HEK293T (cell line): ENCODE results near the gene ZBTB47.

Source experiments
- CTCF ChIA-PET: fragments of 350-600 bp; formaldehyde crosslinking; extraction: SDS; loops from one replicate; lab custom pipeline; 2021; ENCODE audit warnings: antibody characterized with exemption, inconsistent platforms; lab: Yijun Ruan, JAX
- POLR2A ChIA-PET: fragments of 350-600 bp; formaldehyde crosslinking; extraction: SDS; loops from one replicate; lab custom pipeline; 2020; ENCODE audit warnings: antibody characterized with exemption, inconsistent platforms; lab: Yijun Ruan, JAX
- DNase-seq: peaks from one replicate; pipeline ENCODE4 v3.0.0; 2012; ENCODE audit warnings: mixed read lengths; ENCODE audit errors: extremely low spot score
- ARNT ChIP-seq: fragments of 450-650 bp; IDR thresholded peaks from 2 replicates; pipeline ENCODE4 v1.6.1; 2017; ENCODE audit warnings: mild to moderate bottlenecking
- BHLHE40 ChIP-seq: fragments of 450-650 bp; IDR thresholded peaks from 2 replicates; pipeline ENCODE4 v1.6.1; 2016; ENCODE audit warnings: mild to moderate bottlenecking, moderate library complexity, borderline replicate concordance
- CTBP1 ChIP-seq: fragments of 450-650 bp; IDR thresholded peaks from 2 replicates; pipeline ENCODE4 v1.6.1; 2016; ENCODE audit warnings: borderline replicate concordance
- ELF4 ChIP-seq: fragments of 450-650 bp; IDR thresholded peaks from 2 replicates; pipeline ENCODE4 v1.6.1; 2017; ENCODE audit warnings: antibody characterized with exemption
- FOXA1 ChIP-seq: fragments of 450-650 bp; IDR thresholded peaks from 2 replicates; pipeline ENCODE4 v1.6.1; 2016; ENCODE audit warnings: mild to moderate bottlenecking
- FOXK2 ChIP-seq: fragments of 450-650 bp; IDR thresholded peaks from 2 replicates; pipeline ENCODE4 v1.6.1; 2016; ENCODE audit warnings: mild to moderate bottlenecking
- FOXM1 ChIP-seq: fragments of 450-650 bp; IDR thresholded peaks from 2 replicates; pipeline ENCODE4 v1.6.1; 2017; ENCODE audit warnings: mild to moderate bottlenecking, borderline replicate concordance
- HDGF ChIP-seq: fragments of 450-650 bp; IDR thresholded peaks from 2 replicates; pipeline ENCODE4 v1.6.1; 2017; ENCODE audit warnings: antibody characterized with exemption, borderline replicate concordance
- L3MBTL2 ChIP-seq: fragments of 450-650 bp; conservative IDR thresholded peaks from 2 replicates; pipeline ENCODE4 v1.6.1; 2016; ENCODE audit warnings: mild to moderate bottlenecking
- LEF1 ChIP-seq: fragments of 450-650 bp; IDR thresholded peaks from 2 replicates; pipeline ENCODE4 v1.6.1; 2017; ENCODE audit warnings: mild to moderate bottlenecking, borderline replicate concordance
- NFRKB ChIP-seq: fragments of 450-650 bp; IDR thresholded peaks from 2 replicates; pipeline ENCODE4 v1.6.1; 2016; ENCODE audit warnings: mild to moderate bottlenecking, moderate library complexity
- SP1 ChIP-seq: fragments of 450-650 bp; IDR thresholded peaks from 2 replicates; pipeline ENCODE4 v1.6.1; 2017
- SUZ12 ChIP-seq: fragments of 450-650 bp; IDR thresholded peaks from 2 replicates; pipeline ENCODE4 v1.6.1; 2016; ENCODE audit warnings: mild to moderate bottlenecking
- TARDBP ChIP-seq: fragments of 450-650 bp; IDR thresholded peaks from 2 replicates; pipeline ENCODE4 v1.6.1; 2016
- ZNF384 ChIP-seq: fragments of 450-650 bp; IDR thresholded peaks from 2 replicates; pipeline ENCODE4 v1.6.1; 2016
- TF ChIP-seq, protein P1 (sequence below): fragments of 450-650 bp; IDR thresholded peaks from 2 replicates; pipeline ENCODE4 v1.6.1; 2016

ZBTB47 gene

DNA sequence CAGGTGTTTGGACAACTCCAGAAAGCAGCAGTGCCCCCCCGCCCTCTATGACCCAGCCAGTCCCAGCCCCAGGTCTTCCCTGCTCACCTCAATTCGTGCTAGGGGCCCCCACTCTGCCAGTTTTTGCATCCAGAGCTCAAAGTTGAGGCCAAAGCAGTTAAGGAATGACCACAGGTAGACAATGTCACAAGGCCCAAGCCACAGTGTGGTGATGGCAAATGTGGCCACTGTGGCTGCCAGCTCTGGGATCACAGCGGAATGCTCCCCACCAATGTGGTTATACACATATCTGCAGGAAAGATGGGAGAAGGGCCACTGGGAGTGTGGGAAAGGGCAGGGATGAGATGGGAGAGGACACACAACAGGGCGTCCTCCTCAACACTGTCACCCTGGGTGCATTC is 40.0 kb downstream of the ZBTB47 start:
- CTCF ChIA-PET = no interaction called here
- no peak for TF ChIP-seq TARDBP
- TF ChIP-seq L3MBTL2 = no peak
- TF ChIP-seq FOXM1 = no peak
- TF ChIP-seq ELF4 = no peak
- no peak for TF ChIP-seq SP1
- TF ChIP-seq, protein P1, sequence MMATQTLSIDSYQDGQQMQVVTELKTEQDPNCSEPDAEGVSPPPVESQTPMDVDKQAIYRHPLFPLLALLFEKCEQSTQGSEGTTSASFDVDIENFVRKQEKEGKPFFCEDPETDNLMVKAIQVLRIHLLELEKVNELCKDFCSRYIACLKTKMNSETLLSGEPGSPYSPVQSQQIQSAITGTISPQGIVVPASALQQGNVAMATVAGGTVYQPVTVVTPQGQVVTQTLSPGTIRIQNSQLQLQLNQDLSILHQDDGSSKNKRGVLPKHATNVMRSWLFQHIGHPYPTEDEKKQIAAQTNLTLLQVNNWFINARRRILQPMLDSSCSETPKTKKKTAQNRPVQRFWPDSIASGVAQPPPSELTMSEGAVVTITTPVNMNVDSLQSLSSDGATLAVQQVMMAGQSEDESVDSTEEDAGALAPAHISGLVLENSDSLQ = no peak
- TF ChIP-seq ZNF384 = no peak
- no peak for TF ChIP-seq CTBP1
- no peak for TF ChIP-seq NFRKB
- TF ChIP-seq BHLHE40 = no peak
- TF ChIP-seq ARNT = no peak
- TF ChIP-seq FOXA1 = no peak
- TF ChIP-seq HDGF = no peak
- no peak for TF ChIP-seq FOXK2
- TF ChIP-seq SUZ12 = no peak
- no peak for TF ChIP-seq LEF1
- no peak for DNase-seq
- POLR2A ChIA-PET = no interaction called here

DNA sequence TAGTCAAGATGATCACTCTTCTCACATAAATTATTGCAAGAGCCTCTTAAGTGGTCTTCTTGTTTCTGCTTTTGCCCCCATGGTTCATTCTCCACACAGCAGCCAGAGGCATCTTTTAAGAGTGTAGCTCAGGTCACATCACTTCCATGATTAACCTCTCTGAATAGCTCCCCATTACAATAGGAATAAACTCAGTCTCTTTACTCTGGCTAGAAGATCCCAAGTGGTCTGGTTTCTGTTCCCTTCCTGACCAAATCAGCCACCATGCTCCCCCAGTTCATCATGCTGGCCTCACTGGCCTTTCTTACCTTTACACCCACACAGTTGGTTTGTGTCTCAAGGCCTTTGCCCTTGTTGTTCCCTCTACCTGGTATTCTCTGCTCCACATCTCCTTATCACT is 40.9 kb downstream of the ZBTB47 start:
- ChIA-PET CTCF (no interaction called here), POLR2A (no interaction called here)
- DNase-seq = no peak
- TF ChIP-seq ZNF384 (no peak), NFRKB (no peak), ELF4 (no peak), CTBP1 (no peak), BHLHE40 (no peak)

DNA sequence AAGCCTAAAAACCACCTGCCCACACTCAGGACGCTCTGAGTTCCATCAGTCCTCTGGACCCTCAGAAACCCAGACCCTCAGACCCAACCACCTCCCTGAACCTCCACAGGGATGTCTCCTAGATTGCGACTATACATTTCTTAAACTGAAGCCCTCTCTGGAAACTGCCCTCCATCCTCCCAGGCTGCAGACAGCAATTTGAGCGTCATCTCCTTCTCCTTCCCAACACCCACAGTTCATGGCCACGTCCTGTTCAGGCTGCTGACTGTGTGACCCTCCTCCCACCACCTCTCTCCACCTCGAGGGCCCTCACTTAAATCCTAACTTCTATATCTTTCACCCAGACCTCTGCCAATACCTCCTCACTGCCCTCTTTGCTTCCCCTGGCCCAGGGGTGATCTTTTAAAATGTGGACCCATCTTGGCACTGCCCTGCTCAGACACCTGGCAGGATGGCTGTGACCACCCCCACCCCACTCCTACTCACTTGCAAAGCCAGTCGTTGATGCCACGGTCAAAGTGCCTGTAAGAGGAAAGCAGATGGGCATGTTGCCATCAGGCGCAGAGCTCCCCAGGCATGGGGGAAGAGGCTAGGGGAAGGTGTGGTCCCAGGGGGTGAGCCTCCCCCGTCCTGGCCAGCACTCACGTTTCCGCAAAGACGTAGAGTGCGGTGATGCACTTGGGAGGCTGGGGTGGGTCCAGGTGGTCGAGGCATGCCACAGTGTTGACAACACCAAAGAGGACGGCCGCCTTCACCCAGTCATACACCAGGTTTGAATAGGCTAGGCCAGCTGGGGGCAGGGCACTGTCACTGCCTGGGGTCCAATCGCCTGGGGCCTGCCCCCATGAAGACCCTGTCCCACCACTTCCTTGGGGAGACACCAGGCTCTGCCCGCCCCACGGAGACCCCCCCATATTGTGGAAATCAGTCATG is 43.1 kb downstream of the ZBTB47 start:
- CTCF ChIA-PET = no interaction called here
- no peak for DNase-seq
- TF ChIP-seq CTBP1 = no peak
- TF ChIP-seq, protein P1 = no peak
- POLR2A ChIA-PET = no interaction called here

DNA sequence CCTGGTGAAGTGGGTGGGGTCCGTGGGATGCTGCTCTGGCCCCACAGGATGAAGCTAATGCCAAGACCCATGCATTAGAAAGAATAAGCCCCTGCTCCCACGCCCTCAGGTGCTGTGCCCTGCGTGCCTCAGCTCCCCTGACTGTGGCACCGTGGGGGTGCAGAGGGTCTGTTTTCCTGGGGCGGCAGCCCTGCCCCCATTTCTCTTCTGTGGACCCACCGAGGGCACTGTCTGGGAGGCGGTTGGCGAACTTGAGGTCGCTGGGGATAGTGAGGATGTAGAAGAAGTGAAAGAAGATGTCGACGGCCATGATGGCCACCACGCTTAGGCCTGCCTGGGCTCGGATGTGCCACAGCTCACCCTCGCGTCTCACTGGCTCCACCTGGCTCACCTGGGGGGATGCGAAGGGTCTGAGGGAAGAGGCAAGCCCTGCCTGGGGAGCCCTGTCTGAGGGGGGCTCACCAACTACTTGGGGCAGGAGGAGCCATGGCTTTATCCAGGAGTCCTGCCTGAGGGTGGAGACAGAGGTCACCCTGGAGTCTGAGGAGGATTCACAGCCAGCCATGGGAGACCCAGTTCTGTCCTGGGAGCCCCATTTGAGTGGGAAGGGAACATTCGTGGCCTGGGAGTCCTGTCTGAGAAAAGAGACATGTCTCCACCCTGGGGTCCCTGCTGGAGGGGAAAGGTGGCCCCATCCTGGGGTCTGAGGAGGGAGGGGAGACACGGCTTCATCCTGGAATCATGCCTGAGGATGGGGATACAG is 44.0 kb downstream of the ZBTB47 start:
- CTCF ChIA-PET = interaction anchor here (0.9 kb wide), 1 partner anchor 14 kb away, joined by 3 read pairs; no protein-coding TSS in a partner anchor
- no peak for DNase-seq
- TF ChIP-seq ZNF384 = no peak
- no peak for TF ChIP-seq FOXA1
- TF ChIP-seq FOXM1 = no peak
- no peak for TF ChIP-seq ELF4
- TF ChIP-seq, protein P1 = no peak
- TF ChIP-seq CTBP1 = no peak
- TF ChIP-seq SP1 = no peak
- TF ChIP-seq FOXK2 = no peak
- TF ChIP-seq HDGF = no peak
- no peak for TF ChIP-seq BHLHE40
- no peak for TF ChIP-seq SUZ12
- TF ChIP-seq ARNT = no peak
- no peak for TF ChIP-seq TARDBP
- TF ChIP-seq L3MBTL2 = no peak
- TF ChIP-seq NFRKB = no peak
- TF ChIP-seq LEF1 = no peak

DNA sequence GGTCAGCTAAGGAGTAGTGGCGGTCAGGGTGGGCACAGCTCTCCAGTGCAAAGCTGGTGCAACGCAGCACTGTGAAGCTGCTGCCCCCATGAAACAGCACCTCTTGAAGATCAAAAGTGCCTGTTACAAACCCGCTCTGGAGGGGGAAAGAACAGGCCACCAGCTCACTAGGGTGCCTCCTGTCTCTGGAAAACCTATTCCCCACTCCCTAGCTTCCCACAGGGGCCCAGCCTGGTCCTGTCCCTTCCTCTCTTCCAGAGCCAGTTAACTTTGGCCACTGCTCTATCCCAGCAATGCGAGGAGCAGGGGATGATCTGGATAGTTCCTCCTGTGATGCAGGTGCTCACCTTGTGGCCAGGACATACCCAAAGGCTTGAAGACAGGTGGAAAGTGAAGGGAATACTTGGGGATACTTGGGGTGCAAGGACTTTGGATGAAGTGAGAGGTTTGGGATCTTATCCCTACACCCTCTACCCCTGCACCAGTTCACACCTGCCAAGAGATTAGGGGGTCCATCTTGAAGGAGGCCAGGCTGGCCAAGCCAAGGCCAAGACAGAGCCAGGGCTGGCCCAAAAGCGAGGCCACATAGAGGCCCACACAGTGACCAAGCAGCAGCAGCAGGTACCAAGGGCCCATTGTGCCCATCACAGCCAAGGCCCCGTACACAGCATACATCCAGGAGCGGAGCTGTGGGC is 44.9 kb downstream of the ZBTB47 start:
- TF ChIP-seq L3MBTL2 (no peak), HDGF (no peak), ZNF384 (no peak), FOXM1 (no peak), FOXK2 (no peak), FOXA1 (no peak), NFRKB (no peak), ELF4 (no peak), LEF1 (no peak), SP1 (no peak), TARDBP (no peak), SUZ12 (no peak)
- TF ChIP-seq, protein P1 = no peak
- no peak for DNase-seq
- POLR2A ChIA-PET = no interaction called here
- CTCF ChIA-PET = interaction anchor here (0.9 kb wide), 1 partner anchor 13 kb away, joined by 3 read pairs; no protein-coding TSS in a partner anchor

More for the DNA sequence above, 44.0 kb downstream of the ZBTB47 start:
- POLR2A ChIA-PET = no interaction called here
